ENCODE data around the gene CFAP410.

CFAP410 gene

GRCh38 chr21:44312089-44312488 lies 27.1 kb downstream of the CFAP410 start:
- Mint-ChIP-seq H3K36me3 (ENCODE audit: low read depth) (peaks cover 10% of the 10 kb centered on the region), H3K27ac (no peak overlapping the region)
- TF ChIP-seq, protein P1, sequence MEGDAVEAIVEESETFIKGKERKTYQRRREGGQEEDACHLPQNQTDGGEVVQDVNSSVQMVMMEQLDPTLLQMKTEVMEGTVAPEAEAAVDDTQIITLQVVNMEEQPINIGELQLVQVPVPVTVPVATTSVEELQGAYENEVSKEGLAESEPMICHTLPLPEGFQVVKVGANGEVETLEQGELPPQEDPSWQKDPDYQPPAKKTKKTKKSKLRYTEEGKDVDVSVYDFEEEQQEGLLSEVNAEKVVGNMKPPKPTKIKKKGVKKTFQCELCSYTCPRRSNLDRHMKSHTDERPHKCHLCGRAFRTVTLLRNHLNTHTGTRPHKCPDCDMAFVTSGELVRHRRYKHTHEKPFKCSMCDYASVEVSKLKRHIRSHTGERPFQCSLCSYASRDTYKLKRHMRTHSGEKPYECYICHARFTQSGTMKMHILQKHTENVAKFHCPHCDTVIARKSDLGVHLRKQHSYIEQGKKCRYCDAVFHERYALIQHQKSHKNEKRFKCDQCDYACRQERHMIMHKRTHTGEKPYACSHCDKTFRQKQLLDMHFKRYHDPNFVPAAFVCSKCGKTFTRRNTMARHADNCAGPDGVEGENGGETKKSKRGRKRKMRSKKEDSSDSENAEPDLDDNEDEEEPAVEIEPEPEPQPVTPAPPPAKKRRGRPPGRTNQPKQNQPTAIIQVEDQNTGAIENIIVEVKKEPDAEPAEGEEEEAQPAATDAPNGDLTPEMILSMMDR (IDR thresholded peaks at IDR 0.05; ENCODE audit: unreplicated experiment in 3 of 3), result no peak

GRCh38 chr21:44310628-44311507 lies 28.3 kb downstream of the CFAP410 start:
- no peak overlapping the region for H3K4me3 Mint-ChIP-seq
- H3K27ac Mint-ChIP-seq, result no peak overlapping the region

More at GRCh38 chr21:44312089-44312488, 27.1 kb downstream of the CFAP410 start:
- Mint-ChIP-seq H3K4me1 (peaks cover 4% of the 10 kb centered on the region), H3K9me3 (no peaks in the 10 kb centered on the region), H3K27me3 (ENCODE audit: low read depth) (no peaks in the 10 kb centered on the region), H3K4me3 (no peak overlapping the region)

GRCh38 chr21:44306936-44307704 lies 32.1 kb downstream of the CFAP410 start:
- TF ChIP-seq, protein P1 (IDR thresholded peaks at IDR 0.05; ENCODE audit: unreplicated experiment in 3 of 3), result no peak
- Mint-ChIP-seq H3K4me3 (peak overlapping the region in 2 of 3 experiments; percentile 25 to 68), H3K36me3 (ENCODE audit: low read depth) (peaks cover 6% of the 10 kb centered on the region), H3K27ac (peak overlapping the region; percentile 81 to 93 (median 84)), H3K9me3 (no peaks in the 10 kb centered on the region), H3K27me3 (ENCODE audit: low read depth) (no peaks in the 10 kb centered on the region), H3K4me1 (peaks cover 27% of the 10 kb centered on the region)

More at GRCh38 chr21:44310628-44311507, 28.3 kb downstream of the CFAP410 start:
- no peaks in the 10 kb centered on the region for H3K9me3 Mint-ChIP-seq
- H3K36me3 Mint-ChIP-seq (ENCODE audit: low read depth), result peaks cover 6% of the 10 kb centered on the region
- TF ChIP-seq, protein P1 (IDR thresholded peaks at IDR 0.05; ENCODE audit: unreplicated experiment in 3 of 3), result no peak
- peaks cover 5% of the 10 kb centered on the region for H3K4me1 Mint-ChIP-seq
- H3K27me3 Mint-ChIP-seq (ENCODE audit: low read depth), result no peaks in the 10 kb centered on the region

DNA sequence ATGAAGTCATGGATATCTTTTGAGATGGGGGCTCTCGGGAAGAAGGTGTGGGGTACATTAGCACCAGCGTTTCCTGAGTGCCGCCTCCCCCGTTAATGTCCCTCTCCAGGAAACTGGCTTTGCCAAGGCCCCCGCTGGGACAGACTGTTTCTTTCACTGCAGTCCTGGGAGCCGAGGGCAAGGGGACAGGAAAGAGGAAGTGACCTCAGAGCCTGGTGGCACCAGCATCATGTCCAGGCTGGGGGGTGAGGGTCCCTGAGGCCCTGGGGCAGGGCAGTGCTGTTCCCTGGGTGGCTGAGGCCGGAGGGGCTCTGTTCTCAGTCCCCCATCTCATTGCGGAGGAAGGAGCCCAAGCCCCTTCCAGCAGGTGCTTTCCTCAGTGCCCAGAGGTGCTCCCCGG lies 33.5 kb downstream of the CFAP410 start:
- no peak overlapping the region for H3K27ac Mint-ChIP-seq
- H3K27me3 Mint-ChIP-seq (ENCODE audit: low read depth), result no peaks in the 10 kb centered on the region
- no peaks in the 10 kb centered on the region for H3K9me3 Mint-ChIP-seq

DNA sequence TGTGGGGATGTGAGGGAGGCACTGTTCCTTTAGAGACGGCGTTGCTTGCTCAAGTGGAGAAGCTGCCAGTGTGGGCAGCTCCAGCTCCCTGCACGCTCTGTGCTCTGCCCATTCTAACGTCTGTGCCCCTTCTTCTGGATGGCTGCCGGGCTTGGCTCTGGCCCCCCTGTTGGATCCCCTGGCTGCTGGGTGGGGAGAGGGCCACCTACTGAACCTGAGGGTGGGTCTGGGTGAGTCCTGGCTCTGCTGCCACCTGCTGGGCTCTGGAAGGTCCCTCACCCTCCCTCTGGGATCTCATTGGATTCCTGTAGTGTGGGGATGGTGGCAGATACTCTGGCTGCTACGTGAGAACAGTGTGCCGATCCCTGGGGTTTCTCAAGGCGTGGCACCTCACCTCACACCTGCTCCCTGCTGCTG lies 34.3 kb downstream of the CFAP410 start:
- H3K27ac Mint-ChIP-seq, result peak overlapping the region; percentile 72 to 98 (median 74)
- H3K9me3 Mint-ChIP-seq, result no peaks in the 10 kb centered on the region
- H3K4me1 Mint-ChIP-seq, result peaks cover 29% of the 10 kb centered on the region
- no peaks in the 10 kb centered on the region for H3K36me3 Mint-ChIP-seq (ENCODE audit: low read depth)
- TF ChIP-seq, protein P1 (IDR thresholded peaks at IDR 0.05; ENCODE audit: unreplicated experiment in 3 of 3), result peak; percentile 64 to 71 (median 65)
- H3K4me3 Mint-ChIP-seq, result peak overlapping the region; percentile 64 to 72 (median 71)
- H3K27me3 Mint-ChIP-seq (ENCODE audit: low read depth), result no peaks in the 10 kb centered on the region

More for the DNA sequence above, 33.5 kb downstream of the CFAP410 start:
- TF ChIP-seq, protein P1 (IDR thresholded peaks at IDR 0.05; ENCODE audit: unreplicated experiment in 3 of 3), result no peak
- H3K36me3 Mint-ChIP-seq (ENCODE audit: low read depth), result no peaks in the 10 kb centered on the region
- no peak overlapping the region for H3K4me3 Mint-ChIP-seq
- peaks cover 29% of the 10 kb centered on the region for H3K4me1 Mint-ChIP-seq
